GM12878 (cell line): ENCODE results near the gene MSI2. TPM values are rescaled to one million over a fixed set of nuclear protein-coding genes. Genes with fewer than 3 reads are reported as not detected.

ENCODE experiments used
- BRCA1 ChIP-seq: IDR thresholded peaks from 2 replicates; pipeline ENCODE4 v1.6.1; 2011; ENCODE audit warnings: low read depth, low read length, improper control_type of control experiment
- CEBPZ ChIP-seq: fragments of 150-350 bp; IDR thresholded peaks from 2 replicates; pipeline ENCODE4 v1.6.1; 2016; ENCODE audit warnings: low read depth, low read length
- REST ChIP-seq: IDR thresholded peaks from 2 replicates; pipeline ENCODE4 v1.6.1; 2012; ENCODE audit warnings: mild to moderate bottlenecking, low read depth, low read length
- SUZ12 ChIP-seq: fragments of 200-600 bp; sonication (generic); IDR thresholded peaks from one replicate; pipeline ENCODE4 v1.6.1; 2018; ENCODE audit warnings: antibody characterized with exemption, mild to moderate bottlenecking; ENCODE audit not compliant: unreplicated experiment
- TCF3 ChIP-seq: IDR thresholded peaks from 2 replicates; pipeline ENCODE4 v1.6.1; 2012; ENCODE audit warnings: low read depth, mild to moderate bottlenecking, low read length, borderline replicate concordance; ENCODE audit not compliant: insufficient read depth
- WRNIP1 ChIP-seq: IDR thresholded peaks from 2 replicates; pipeline ENCODE4 v1.6.1; 2011; ENCODE audit warnings: low read depth, low read length, improper control_type of control experiment, borderline replicate concordance
- ZNF217 ChIP-seq: fragments of 450-650 bp; IDR thresholded peaks from 2 replicates; pipeline ENCODE4 v1.6.1; 2017; ENCODE audit warnings: antibody characterized with exemption, mild to moderate bottlenecking
- polyA plus RNA-seq, 11 experiments: library from polyadenylated mRNA; depleted of rRNA in 4 of 11; unstranded in 6 of 11; stranded (reverse) in 5 of 11; fragments of >200 nt; fragmentation: Nextera tagmentation in 4 of 11; fragmentation: Illumina TruSeq in 1 of 11; extraction: Ambion mirVana in 4 of 11; extraction: Trizol in 1 of 11; gene quantifications; 1 replicate in 1 of 11; 2 replicates in 10 of 11; pipeline versions ENCODE4 v1.2.1 to v1.2.3, GENCODE V29; 2011 to 2016; ENCODE audit warnings: inconsistent platforms in 2 of 11, missing spikeins in 2 of 11, low read depth in 1 of 11
- total RNA-seq, 4 experiments: library from RNA; depleted of rRNA in 3 of 4; stranded (reverse); fragments of >200 nt in 3 of 4; fragmentation: Illumina TruSeq in 1 of 4; extraction: Trizol in 1 of 4; gene quantifications; 2 replicates each; pipeline versions ENCODE4 v1.2.1 to v1.2.3, GENCODE V29; 2013 to 2021

The MSI2 gene
- total and polyA plus RNA-seq, 10 of the 15 experiments (the other 5 are each of a cell fraction or from before 2014, with no cell fraction given): 6.1 to 76.1 (median 42.0) TPM

GRCh38 chr17:57434361-57434760 is 178.0 kb downstream of the MSI2 start (continued):
- no peak for TF ChIP-seq SUZ12
- TF ChIP-seq WRNIP1: no peak
- TF ChIP-seq REST: no peak
- no peak for TF ChIP-seq ZNF217
- no peak for TF ChIP-seq TCF3
- TF ChIP-seq BRCA1: no peak
- no peak for TF ChIP-seq CEBPZ
- TF ChIP-seq, all 136 proteins: peak for 3
